SK-N-SH treated with all-trans-retinoic acid at 6 μM for 48 hours (cell line): Measurements from ENCODE around the gene PRRC2B.

ENCODE experiments used
- ISL1 ChIP-seq: fragments of 250-450 bp; sonication (Bioruptor Pico); IDR thresholded peaks from 2 replicates; pipeline ENCODE4 v2.1.2; 2022; ENCODE audit warnings: mild to moderate bottlenecking, moderate library complexity
- TF ChIP-seq, protein P1 (sequence below): fragments of 250-450 bp; sonication (Bioruptor Pico); IDR thresholded peaks from 2 replicates; pipeline ENCODE4 v1.8.0; 2021; ENCODE audit warnings: low read depth, mild to moderate bottlenecking, moderate library complexity, borderline replicate concordance
- TF ChIP-seq, protein P2 (sequence below): fragments of 250-450 bp; sonication (Bioruptor Pico); IDR thresholded peaks from 2 replicates; pipeline ENCODE4 v1.5.1; 2020; ENCODE audit warnings: low read depth, mild to moderate bottlenecking, moderate library complexity
- TF ChIP-seq, protein P3 (sequence below): fragments of 250-450 bp; sonication (Bioruptor Pico); IDR thresholded peaks from 2 replicates; pipeline ENCODE4 v1.8.0; 2020; ENCODE audit warnings: mild to moderate bottlenecking, moderate library complexity, borderline replicate concordance

DNA sequence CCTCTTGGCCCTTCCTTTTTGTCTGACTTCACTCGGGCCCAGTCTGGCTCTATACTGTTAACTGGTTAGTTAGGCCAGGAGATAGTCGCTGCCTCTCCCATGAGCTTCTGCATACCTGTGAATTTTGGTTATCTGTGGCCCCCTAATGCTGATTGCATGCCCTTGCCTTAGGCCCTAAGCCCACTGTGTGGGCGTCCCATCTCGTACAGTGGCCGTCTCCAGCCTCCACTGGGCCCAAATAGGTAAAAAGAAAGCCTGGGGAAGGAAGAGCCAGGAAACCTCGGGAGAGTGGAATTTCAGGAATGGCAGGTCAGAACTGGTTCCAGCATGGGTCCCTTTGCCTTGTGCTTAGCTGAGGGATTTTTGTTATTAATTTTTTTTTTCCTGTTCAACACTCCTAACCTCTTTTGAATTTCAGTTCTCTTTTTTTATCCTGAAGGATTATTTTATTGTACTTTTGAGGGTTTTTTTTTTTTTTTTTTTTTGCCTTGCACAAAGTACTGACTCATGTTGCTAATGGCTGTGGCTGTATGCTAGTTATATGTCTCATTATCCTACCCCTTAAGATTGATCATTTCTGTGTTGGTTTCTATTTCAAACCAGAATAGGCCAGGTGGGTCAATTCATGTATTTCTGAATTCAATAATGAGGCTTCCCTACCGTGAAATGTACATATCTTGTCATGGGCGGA lies 3.4 kb downstream of the PRRC2B start:
- TF ChIP-seq, protein P1, sequence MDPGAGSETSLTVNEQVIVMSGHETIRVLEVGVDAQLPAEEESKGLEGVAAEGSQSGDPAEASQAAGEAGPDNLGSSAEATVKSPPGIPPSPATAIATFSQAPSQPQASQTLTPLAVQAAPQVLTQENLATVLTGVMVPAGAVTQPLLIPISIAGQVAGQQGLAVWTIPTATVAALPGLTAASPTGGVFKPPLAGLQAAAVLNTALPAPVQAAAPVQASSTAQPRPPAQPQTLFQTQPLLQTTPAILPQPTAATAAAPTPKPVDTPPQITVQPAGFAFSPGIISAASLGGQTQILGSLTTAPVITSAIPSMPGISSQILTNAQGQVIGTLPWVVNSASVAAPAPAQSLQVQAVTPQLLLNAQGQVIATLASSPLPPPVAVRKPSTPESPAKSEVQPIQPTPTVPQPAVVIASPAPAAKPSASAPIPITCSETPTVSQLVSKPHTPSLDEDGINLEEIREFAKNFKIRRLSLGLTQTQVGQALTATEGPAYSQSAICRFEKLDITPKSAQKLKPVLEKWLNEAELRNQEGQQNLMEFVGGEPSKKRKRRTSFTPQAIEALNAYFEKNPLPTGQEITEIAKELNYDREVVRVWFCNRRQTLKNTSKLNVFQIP (CRISPR knock-in tag) = no peak
- TF ChIP-seq, protein P2, sequence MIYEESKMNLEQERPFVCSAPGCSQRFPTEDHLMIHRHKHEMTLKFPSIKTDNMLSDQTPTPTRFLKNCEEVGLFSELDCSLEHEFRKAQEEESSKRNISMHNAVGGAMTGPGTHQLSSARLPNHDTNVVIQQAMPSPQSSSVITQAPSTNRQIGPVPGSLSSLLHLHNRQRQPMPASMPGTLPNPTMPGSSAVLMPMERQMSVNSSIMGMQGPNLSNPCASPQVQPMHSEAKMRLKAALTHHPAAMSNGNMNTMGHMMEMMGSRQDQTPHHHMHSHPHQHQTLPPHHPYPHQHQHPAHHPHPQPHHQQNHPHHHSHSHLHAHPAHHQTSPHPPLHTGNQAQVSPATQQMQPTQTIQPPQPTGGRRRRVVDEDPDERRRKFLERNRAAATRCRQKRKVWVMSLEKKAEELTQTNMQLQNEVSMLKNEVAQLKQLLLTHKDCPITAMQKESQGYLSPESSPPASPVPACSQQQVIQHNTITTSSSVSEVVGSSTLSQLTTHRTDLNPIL = no peak
- TF ChIP-seq, protein P3, sequence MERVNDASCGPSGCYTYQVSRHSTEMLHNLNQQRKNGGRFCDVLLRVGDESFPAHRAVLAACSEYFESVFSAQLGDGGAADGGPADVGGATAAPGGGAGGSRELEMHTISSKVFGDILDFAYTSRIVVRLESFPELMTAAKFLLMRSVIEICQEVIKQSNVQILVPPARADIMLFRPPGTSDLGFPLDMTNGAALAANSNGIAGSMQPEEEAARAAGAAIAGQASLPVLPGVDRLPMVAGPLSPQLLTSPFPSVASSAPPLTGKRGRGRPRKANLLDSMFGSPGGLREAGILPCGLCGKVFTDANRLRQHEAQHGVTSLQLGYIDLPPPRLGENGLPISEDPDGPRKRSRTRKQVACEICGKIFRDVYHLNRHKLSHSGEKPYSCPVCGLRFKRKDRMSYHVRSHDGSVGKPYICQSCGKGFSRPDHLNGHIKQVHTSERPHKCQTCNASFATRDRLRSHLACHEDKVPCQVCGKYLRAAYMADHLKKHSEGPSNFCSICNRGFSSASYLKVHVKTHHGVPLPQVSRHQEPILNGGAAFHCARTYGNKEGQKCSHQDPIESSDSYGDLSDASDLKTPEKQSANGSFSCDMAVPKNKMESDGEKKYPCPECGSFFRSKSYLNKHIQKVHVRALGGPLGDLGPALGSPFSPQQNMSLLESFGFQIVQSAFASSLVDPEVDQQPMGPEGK = no peak
- no peak for TF ChIP-seq ISL1 (CRISPR knock-in tag)
